ENCODE results near the gene DUSP10. TPM values are rescaled to one million over a fixed set of nuclear protein-coding genes. Genes with fewer than 3 reads are reported as not detected.

Gene DUSP10
- total RNA-seq, 1 donor from 2014 or later = 3.2 TPM

DNA sequence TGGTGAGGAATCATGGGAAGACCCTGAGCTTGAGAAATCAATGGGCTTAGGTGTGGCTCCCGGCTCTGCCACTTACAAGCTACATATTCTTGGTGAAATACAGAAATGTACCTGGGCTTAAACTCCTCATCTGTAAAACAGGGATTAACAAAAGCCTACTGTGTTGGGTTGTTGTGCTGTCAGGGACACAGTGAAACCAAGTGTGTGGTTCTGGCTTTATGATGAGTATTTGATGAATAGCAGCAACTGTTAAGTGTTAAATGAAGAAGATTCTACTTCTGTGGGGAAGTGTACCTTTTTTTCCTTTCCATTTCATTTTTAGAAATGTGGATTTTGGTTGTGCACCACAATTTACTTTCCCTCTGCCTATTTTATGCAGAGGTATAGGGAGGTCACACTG is 41.1 kb upstream of the DUSP10 start:
- no peak for DNase-seq (ENCODE audit: extremely low spot score, unreplicated experiment)
- no peaks in the 10 kb centered on the region for H3K9me3 Mint-ChIP-seq (ENCODE audit: unreplicated experiment)
- H3K36me3 Mint-ChIP-seq (ENCODE audit: unreplicated experiment) = no peaks in the 10 kb centered on the region
- no peak overlapping the region for H3K4me3 Mint-ChIP-seq (ENCODE audit: unreplicated experiment)
- TF ChIP-seq, protein P1, sequence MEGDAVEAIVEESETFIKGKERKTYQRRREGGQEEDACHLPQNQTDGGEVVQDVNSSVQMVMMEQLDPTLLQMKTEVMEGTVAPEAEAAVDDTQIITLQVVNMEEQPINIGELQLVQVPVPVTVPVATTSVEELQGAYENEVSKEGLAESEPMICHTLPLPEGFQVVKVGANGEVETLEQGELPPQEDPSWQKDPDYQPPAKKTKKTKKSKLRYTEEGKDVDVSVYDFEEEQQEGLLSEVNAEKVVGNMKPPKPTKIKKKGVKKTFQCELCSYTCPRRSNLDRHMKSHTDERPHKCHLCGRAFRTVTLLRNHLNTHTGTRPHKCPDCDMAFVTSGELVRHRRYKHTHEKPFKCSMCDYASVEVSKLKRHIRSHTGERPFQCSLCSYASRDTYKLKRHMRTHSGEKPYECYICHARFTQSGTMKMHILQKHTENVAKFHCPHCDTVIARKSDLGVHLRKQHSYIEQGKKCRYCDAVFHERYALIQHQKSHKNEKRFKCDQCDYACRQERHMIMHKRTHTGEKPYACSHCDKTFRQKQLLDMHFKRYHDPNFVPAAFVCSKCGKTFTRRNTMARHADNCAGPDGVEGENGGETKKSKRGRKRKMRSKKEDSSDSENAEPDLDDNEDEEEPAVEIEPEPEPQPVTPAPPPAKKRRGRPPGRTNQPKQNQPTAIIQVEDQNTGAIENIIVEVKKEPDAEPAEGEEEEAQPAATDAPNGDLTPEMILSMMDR (IDR thresholded peaks at IDR 0.05) = no peak
- no peak overlapping the region for H3K27ac Mint-ChIP-seq (ENCODE audit: unreplicated experiment)
- peaks cover 14% of the 10 kb centered on the region for H3K27me3 Mint-ChIP-seq (ENCODE audit: unreplicated experiment)
- H3K4me1 Mint-ChIP-seq (ENCODE audit: unreplicated experiment) = no peaks in the 10 kb centered on the region

DNA sequence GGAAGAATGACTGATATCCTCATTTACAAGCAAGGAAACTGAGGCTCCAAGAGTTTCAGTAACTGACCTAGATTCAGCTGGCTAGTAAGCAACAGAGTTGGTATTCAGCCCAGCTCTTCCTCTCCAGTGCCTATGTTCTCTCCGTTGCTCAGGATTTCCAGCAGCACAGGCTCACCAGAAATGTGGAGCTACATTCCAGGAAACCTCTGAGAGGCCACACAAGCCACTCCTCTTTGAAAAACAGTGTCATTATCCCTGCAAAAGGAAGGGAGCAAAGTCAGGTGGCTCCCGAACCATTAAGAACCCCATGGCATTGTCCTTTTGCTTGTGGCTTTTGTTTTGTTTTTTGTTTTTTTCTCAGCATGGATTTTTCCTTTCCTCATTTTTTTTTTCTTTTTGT is 40.6 kb upstream of the DUSP10 start:
- Mint-ChIP-seq H3K36me3 (ENCODE audit: unreplicated experiment) (no peaks in the 10 kb centered on the region), H3K27ac (ENCODE audit: unreplicated experiment) (no peak overlapping the region), H3K4me3 (ENCODE audit: unreplicated experiment) (no peak overlapping the region), H3K4me1 (ENCODE audit: unreplicated experiment) (no peaks in the 10 kb centered on the region), H3K27me3 (ENCODE audit: unreplicated experiment) (peaks cover 14% of the 10 kb centered on the region), H3K9me3 (ENCODE audit: unreplicated experiment) (no peaks in the 10 kb centered on the region)
- DNase-seq (ENCODE audit: extremely low spot score, unreplicated experiment) = no peak
- TF ChIP-seq, protein P1 (IDR thresholded peaks at IDR 0.05) = no peak

DNA sequence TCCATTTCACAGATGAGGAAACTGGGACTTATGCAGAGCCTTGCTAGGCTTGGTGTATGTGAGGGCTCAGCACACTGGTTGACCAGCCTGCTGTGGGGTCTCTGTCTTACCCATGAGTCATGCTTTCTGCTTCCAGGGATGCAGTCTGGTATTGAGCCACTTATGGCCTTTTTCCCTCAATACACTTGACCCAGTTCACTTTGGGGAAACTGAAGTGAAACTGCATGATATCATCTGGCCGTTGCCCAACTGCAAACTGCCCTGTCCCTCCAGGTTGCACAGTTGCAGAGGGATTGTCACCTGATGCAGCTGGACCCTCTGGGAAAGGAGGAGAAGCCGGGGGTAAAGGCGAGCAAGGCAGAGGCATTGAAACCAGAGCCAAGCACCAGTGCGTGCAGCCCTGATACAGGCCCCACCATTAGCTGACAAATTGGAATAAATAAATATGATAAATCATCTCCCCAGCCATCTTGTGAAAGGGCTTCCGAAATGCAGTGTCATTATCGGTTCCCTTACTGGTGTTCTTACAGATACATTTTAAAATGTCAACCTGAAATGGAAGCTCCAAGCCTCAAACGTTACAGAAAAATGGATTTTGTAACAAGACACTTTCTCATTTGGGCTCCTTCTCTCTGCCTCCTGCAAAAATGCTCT is 39.3 kb upstream of the DUSP10 start:
- TF ChIP-seq, protein P1 (IDR thresholded peaks at IDR 0.05) = no peak
- DNase-seq (ENCODE audit: extremely low spot score, unreplicated experiment) = no peak

DNA sequence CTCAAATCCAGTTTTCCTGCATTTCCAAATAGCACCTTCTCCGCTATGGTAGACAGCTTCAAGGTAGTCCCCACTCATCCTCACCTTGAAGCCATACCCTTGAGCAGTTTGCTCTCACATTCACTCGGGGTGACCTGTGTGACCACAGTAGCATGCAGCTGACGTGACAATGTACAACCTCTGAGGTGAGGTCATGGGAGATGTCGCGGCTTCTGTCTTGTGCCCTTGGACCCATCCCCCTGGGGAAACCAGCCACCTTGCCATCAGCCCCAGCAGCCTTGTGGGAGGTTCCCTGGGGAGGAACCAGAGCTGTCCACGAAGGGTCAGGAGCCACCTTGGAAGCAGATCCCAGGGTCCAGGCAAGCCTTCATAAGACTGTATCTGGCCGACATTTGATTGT is 38.3 kb upstream of the DUSP10 start:
- H3K27ac Mint-ChIP-seq (ENCODE audit: unreplicated experiment) = no peak overlapping the region
- peaks cover 18% of the 10 kb centered on the region for H3K27me3 Mint-ChIP-seq (ENCODE audit: unreplicated experiment)
- no peak for DNase-seq (ENCODE audit: extremely low spot score, unreplicated experiment)

More for the DNA sequence above, 39.3 kb upstream of the DUSP10 start:
- Mint-ChIP-seq H3K4me3 (ENCODE audit: unreplicated experiment) (no peak overlapping the region), H3K4me1 (ENCODE audit: unreplicated experiment) (no peaks in the 10 kb centered on the region), H3K27me3 (ENCODE audit: unreplicated experiment) (peaks cover 18% of the 10 kb centered on the region), H3K27ac (ENCODE audit: unreplicated experiment) (no peak overlapping the region), H3K9me3 (ENCODE audit: unreplicated experiment) (no peaks in the 10 kb centered on the region), H3K36me3 (ENCODE audit: unreplicated experiment) (no peaks in the 10 kb centered on the region)

DNA sequence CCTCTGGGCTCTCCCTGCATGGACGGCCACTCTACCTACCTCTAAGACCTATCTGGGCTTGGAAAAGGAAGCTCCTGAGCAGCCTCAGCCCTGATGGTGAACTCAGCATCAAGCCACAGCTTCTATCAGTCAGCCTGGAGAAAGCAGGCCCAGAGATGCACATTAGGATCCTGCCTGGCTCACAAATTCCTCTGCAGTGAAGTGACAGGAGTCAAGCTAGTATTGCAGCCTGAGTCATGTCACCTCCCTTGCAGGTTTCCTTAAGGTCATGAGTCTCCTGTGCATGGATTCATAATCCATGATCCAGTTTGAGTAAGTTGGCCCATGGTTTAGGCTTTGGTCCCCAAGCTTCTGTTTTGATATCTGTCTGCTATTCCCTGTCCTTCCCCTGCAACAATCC is 37.9 kb upstream of the DUSP10 start:
- TF ChIP-seq, protein P1 (IDR thresholded peaks at IDR 0.05) = no peak
- Mint-ChIP-seq H3K36me3 (ENCODE audit: unreplicated experiment) (no peaks in the 10 kb centered on the region), H3K27me3 (ENCODE audit: unreplicated experiment) (peaks cover 18% of the 10 kb centered on the region), H3K27ac (ENCODE audit: unreplicated experiment) (no peak overlapping the region), H3K4me3 (ENCODE audit: unreplicated experiment) (no peak overlapping the region), H3K9me3 (ENCODE audit: unreplicated experiment) (no peaks in the 10 kb centered on the region), H3K4me1 (ENCODE audit: unreplicated experiment) (no peaks in the 10 kb centered on the region)
- no peak for DNase-seq (ENCODE audit: extremely low spot score, unreplicated experiment)

More for the DNA sequence above, 38.3 kb upstream of the DUSP10 start:
- Mint-ChIP-seq H3K4me3 (ENCODE audit: unreplicated experiment) (no peak overlapping the region), H3K9me3 (ENCODE audit: unreplicated experiment) (no peaks in the 10 kb centered on the region), H3K36me3 (ENCODE audit: unreplicated experiment) (no peaks in the 10 kb centered on the region), H3K4me1 (ENCODE audit: unreplicated experiment) (no peaks in the 10 kb centered on the region)
- TF ChIP-seq, protein P1 (IDR thresholded peaks at IDR 0.05) = no peak

Data from osteocyte (in vitro differentiated cells).